Activated CD4-positive, alpha-beta T cell treated with anti-CD3 and anti-CD28 coated beads, Interleukin-2, Interleukin-4, amounts not matched to agents 100 ng/mL and 50 ng/mL, durations not matched to agents 16 hours and 8 hours (primary cell): ENCODE data around the gene S100A14.

ENCODE experiments used
- DNase-seq: peaks from one replicate; pipeline ENCODE4 v3.0.0-alpha.2; 2020; ENCODE audit warnings: low spot score

The S100A14 gene

DNA sequence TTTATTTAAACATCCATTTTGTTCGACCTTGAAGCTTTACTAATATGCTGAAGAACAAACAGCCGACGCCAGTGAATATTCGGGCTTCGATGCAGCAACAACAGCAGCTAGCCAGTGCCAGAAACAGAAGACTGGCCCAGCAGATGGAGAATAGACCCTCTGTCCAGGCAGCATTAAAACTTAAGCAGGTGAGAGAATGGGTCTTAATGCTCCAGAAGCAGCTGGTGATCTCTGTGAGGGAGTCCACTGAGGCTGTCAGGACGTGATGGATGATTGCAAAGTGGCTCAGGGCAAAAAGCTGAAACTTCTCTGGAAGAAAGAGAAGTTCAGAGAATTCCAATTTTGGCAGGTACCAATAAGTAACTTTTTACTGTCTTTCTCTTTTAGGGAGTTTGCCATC, 22.1 kb upstream of the S100A14 start:
- DNase-seq: no peak

DNA sequence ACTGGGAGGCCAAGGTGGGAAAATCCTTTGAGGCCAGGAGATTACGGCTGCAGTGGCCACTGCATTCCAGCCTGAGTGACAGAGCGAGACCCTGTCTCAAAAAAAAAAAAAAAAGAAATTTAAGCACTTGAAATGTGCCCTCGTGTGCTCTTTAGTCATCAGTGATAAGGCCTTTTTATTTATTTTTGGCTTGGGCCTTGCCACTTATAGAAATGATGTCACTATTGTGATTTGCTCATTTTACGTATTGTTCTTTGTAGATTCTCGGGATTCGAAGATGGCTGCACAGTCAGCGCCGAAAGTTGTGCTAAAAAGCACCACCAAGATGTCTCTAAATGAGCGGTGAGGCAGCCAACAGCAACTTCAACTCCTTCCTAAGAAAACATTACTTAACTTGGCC, 20.2 kb upstream of the S100A14 start:
- no peak for DNase-seq

GRCh38 chr1:153635872-153636271, 19.7 kb upstream of the S100A14 start:
- no peak for DNase-seq

DNA sequence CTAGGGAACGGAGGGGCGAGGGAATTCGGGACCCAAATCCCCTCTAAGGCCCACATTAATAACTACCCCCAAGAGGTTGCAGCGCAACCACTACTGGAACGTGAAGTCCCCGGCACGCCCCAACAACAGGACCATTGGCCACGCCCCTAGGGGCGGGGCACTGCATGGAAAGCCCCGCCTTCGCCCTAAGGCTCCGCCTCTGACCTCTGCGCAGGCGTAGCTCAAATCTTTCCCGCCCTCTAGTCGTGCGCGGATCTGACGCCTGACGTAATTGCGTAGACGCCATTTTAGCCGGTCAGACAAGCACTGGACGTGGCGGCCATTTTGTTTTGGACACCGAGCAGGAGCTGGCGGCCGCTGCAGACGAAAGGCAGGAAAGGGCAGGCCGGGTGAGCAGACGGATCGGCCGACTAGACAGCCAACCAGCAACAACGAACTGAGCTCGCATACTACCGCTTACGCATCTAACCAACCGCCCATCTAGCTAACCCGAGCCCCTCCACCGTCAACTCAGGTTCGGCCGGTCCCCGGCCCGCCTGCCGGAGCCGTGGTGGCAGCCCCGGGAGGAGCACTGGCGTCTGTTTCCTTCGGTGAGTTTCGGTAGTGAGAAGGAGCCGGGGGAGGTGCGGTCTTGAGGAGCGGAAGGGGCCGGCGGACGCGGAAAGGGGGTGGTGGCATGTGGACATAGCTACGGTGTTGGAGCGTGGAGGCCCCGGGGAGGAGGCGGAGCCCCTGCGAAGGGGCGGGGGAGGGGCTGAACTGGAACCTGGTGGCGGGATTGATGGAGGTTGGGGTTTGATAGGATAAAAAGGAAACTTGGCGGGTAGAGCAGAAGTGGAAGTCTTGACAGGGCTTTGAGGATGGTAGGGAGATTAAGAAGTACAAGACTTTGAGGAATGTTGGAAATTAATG, 17.9 kb upstream of the S100A14 start, which contains the start of gene CHTOP:
Gene CHTOP (plus strand): TSS at position 313 of the 912 bp plus-strand sequence. CDS start 2,523 bp downstream, outside the sequence.
- DNase-seq: peak; percentile 99

- no peak for DNase-seq
These were observed 17.1 kb upstream of the S100A14 start for GRCh38 chr1:153633161-153633753.

GRCh38 chr1:153631047-153632022, 15.2 kb upstream of the S100A14 start:
- DNase-seq: no peak

DNA sequence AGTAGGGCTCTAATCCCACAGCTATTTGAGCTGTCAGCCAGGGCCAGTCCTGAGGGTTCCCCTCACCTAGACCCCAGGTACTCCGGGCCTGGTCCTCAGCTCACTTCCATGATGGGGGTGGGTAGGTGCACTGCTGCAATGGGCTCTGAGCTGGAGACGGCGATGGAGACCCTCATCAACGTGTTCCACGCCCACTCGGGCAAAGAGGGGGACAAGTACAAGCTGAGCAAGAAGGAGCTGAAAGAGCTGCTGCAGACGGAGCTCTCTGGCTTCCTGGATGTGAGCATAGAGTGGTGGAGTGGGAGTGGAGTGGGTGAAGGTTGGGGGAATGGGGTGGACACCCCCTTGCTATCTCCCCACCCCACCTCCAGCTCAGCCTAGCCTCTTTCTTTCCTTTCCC, 14.3 kb upstream of the S100A14 start:
- DNase-seq: no peak

DNA sequence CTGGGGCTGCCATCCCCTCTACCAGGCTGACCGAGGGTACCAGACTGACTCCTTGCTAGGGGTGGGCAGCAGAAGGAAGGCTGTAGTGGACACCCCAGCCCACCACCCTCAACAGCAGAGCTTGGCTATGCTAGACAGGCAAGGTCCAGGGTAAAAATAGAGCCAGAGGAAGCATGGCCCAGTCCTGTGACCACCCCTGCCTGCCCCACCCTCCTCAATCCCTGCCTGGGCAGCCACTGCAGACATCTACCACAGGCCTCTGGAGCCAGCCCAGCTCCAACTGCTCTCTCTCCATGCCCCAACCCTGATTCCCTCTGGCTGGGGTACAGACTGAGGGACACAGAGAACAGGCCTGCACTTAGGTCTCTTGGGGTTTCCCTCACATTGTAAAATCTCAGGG, 13.8 kb upstream of the S100A14 start:
- no peak for DNase-seq

DNA sequence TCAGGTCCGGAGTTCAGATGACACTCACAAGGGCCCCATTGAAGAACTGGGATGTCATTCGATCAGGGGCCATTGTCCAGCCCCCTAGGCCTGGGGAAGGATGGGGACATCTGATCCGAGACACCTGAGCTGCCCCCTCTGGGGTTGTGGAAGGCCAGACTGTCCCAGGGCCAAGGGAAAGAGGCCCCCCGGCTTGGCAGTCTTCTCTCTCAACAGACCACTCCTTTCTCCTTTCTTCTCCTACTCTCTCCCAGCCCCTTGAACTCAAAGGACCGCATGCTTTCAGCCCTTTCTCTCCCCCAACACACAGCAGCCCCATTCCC, 13.2 kb upstream of the S100A14 start:
- DNase-seq: no peak

GRCh38 chr1:153628638-153629342, 12.7 kb upstream of the S100A14 start:
- DNase-seq: no peak

DNA sequence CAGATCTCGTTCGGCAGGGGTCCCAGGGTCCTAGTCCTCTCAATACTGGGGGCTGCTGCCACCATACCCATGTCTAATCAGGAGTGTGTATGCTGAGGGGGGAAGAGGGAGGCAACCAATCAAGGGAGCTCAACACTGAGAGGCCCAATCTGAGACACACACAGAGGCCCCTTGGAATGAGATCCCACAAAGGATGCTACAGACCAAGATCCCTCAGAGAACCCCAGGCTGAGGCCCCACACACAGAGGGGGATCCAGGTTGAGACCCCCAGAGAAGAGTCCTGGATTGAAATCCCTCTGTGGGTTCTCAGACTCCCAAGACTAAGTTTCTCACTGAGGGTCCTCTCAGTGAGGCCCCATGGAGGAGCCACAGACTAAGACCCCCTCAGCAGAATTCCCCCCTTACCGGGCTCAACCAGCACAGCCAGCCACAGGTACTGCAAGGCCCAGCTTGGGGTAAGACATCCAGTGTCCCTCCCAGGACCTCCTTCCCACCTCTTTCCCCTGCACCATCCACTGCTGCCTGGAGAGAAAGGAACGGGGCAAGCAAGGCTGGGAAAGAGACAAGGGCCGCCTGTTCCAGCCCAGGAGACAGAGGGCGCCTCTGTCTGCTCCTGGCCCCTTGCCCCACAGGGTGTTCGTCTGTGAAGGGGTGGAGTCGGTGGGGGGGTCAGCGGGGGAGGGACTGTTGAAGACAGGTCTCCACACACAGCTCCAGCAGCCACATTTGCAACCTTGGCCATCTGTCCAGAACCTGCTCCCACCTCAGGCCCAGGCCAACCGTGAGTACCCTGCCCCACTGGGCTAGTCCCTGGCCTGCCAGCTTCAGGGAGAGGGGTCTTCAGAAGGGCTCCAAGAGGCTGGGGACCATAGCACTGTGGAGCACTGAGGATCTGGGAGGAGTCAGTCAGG, 11.8 kb upstream of the S100A14 start, which contains the start of gene S100A1:
Gene S100A1 (plus strand): TSS at position 720 of the 912 bp plus-strand sequence. CDS start 2,088 bp downstream, outside the sequence.
- DNase-seq: no peak

- no peak for DNase-seq
These were observed 11.0 kb upstream of the S100A14 start, which contains the start of gene S100A13 for GRCh38 chr1:153626904-153627714. TSS of gene S100A13 (minus strand) at chr1:153627505. CDS start at chr1:153626472, 1,033 bp downstream.

DNA sequence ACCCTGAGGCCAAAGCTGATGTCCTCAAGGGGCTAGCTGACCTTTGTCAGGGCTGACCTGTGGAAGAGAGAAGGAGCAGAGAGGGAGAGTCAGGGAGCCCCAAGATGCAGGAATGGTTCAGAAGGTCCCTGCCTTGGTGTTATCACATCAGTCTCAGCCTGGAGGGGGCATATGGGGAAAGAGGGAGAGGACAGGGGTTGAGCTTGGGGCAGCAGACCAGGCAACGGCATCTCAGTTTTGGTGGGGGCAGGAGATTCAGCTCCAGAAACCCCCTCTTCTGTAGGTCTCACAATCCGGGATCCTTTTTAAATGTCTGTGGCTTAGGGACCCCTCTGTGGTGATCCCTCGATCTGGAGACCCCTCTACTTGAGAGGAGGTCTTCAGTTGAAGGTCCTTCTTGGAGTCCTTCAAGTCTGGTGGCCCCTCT, 10.4 kb upstream of the S100A14 start:
- DNase-seq: no peak

DNA sequence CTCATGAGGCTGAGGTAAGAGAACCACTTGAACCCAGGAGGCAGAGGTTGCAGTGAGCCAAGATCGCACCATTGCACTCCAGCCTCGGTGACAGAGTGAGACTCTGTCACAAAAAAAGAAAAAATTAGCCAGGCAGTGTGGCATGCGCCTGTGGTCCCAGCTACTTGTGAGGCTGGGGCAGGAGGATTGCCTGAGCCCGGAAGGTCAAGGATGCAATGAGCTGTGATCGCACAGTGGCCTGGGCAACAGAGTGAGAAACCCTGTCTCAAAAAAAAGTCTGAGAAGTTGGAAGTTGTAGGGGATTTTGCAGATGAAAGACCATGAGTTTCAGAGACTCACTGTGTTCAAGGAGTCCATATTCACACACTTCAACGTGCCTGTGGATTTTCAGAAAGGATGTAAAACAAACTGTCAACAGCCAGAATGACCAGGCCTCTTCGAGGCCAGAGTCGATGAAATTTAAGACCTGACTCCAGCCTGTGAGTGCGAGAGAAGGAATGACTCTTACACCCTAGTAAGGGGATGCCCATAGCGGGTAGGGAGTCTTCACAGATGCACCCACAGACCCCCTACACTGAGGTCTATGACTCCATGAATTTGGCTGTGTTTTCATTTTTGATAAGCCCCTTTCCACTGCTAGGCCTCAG, 9.0 kb upstream of the S100A14 start:
- no peak for DNase-seq

DNA sequence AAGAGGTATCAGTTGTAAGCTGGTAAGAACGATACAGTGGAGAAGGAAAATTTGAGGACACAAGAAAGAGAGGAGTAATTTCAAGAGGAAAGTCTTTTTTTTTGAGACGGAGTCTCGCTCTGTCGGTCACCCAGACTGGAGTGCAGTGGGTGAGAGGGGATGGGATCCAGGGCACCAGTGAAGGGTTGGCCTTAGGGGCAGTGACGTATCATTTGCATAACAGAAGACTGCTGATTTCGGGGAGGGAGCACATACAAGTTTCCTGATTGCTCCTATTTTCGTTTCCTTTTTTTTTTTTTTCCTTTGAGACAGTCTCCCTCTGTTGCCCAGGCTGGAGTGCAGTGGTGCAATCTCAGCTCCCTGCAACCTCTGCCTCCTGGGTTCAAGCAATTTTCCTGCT, 7.0 kb upstream of the S100A14 start:
- no peak for DNase-seq

DNA sequence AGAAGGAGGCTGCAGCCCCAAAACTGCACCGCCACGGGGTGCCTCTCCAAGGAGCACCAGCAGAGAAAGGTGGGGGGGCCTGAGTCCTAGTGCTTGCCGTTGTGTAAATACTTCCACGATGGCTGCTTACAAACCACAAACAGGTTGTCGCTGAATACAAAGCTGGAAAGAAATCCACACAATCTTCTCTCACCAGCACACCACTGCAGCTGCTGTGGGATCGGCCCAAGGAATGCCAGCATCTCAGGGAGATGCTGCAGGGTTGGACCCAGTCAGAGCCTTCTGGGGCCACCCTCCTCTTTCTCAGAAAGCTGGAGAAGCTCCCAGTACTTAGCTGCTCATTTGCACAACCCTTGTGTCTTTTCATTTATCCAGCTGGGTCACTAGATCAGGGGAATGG, 3.0 kb upstream of the S100A14 start:
- DNase-seq: no peak

DNA sequence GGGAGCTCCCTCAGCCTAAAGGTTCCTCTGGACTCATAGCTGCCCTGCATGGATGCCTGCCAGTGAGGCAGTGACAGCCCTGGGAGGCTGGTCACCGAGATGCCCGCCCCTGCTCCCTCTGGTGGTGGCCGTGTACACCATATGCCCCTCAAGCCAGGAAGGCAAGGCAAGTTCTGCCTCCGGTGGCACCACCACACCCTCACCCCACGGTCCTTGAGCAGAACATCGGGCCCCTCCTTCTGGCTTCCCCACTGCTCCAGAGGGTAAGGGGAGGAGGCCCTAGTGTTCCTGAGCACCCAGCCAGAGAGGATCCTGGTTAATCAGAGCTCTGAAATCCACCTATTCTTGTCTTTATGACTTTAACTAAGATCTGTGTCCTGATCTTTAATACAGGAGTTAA, 1.5 kb upstream of the S100A14 start:
- peak; percentile 78 for DNase-seq

- DNase-seq: no peak
These were observed 789 bp upstream of the S100A14 start for GRCh38 chr1:153616917-153617311.

- no peak for DNase-seq
These were observed 719 bp downstream of the S100A14 start for GRCh38 chr1:153615406-153615805.
